Memory B cell (primary cell): ENCODE measurements around the gene DCPS.
"Not testable (repeated sequence)": the region's sequence is repeated elsewhere in the genome, so short reads cannot be mapped to it uniquely, and the experiment has no call there.

Source experiments
- ATAC-seq: fragments of 150-1000 bp; cut with Tn5 transposase; 2 replicates; pipeline ENCODE4 v1.10.0; 2021; ENCODE audit warnings: low read depth, mild to moderate bottlenecking, moderate library complexity
- DNase-seq, 2 donors: peaks; one replicate each; pipeline ENCODE4 v3.0.0; 2022; ENCODE audit warnings: low spot score in 2 of 2
- H3K27ac Mint-ChIP-seq: one replicate; pipeline ENCODE4 v1.8.0; 2022; ENCODE audit warnings: mild to moderate bottlenecking, moderate library complexity, mixed read lengths
- H3K27me3 Mint-ChIP-seq: one replicate; pipeline ENCODE4 v1.8.0; 2022; ENCODE audit warnings: mixed read lengths
- H3K36me3 Mint-ChIP-seq: one replicate; pipeline ENCODE4 v1.8.0; 2022; ENCODE audit warnings: mild to moderate bottlenecking, mixed read lengths
- H3K4me1 Mint-ChIP-seq: one replicate; pipeline ENCODE4 v1.8.0; 2022; ENCODE audit warnings: mixed read lengths
- H3K4me3 Mint-ChIP-seq: one replicate; pipeline ENCODE4 v1.8.0; 2022; ENCODE audit warnings: mild to moderate bottlenecking, moderate library complexity, mixed read lengths
- H3K9me3 Mint-ChIP-seq: one replicate; pipeline ENCODE4 v1.8.0; 2022; ENCODE audit warnings: mixed read lengths

The DCPS gene

DNA sequence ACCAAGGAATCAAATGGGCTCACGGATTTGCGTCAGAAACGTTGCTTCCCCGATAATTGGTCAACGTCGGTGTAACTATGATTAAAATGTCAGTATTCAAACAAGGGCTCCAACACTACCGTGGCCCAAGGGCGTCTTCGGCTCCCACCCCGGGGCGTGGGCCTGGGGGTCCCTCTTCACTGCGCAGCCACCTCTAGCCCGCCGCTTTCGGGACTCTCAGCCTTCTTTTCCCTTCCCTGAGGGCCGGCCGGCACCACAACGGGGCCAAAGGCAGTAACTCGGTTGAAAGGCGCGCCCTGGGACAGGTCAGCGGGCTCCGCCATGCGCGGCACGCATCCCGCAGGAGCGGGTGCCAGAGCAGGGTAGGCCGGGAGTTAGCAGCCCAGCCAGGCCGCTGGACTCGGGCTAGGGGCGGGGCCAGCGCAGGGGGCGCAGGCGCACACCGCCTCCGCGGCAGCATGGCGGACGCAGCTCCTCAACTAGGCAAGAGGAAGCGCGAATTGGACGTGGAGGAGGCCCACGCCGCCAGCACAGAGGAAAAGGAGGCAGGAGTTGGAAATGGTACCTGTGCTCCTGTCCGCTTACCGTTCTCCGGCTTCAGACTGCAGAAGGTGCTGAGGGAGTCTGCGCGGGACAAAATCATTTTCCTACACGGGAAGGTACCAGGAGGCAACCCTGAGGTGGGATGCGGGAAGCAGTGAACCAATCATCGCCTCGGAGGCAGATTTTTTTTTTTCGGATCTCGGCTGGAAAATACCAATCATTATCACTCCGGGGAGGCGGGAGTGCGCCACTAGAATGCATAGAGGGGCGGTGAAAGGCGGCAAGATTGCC lies at the start of gene DCPS:
Gene DCPS (plus strand): TSS at position 438 of the 834 bp plus-strand sequence. CDS start 21 bp downstream, at position 459.
- ATAC-seq = peak; percentile 91
- Mint-ChIP-seq H3K27me3 (no peaks in the 10 kb centered on the region), H3K27ac (peak within 1 kb of the TSS; percentile 99), H3K4me1 (peaks cover 21% of the 10 kb centered on the region), H3K9me3 (no peaks in the 10 kb centered on the region), H3K4me3 (peak within 1 kb of the TSS; percentile 99), H3K36me3 (peaks cover 12% of the 10 kb centered on the region)
- peak; percentile 81 to 88 for DNase-seq

DNA sequence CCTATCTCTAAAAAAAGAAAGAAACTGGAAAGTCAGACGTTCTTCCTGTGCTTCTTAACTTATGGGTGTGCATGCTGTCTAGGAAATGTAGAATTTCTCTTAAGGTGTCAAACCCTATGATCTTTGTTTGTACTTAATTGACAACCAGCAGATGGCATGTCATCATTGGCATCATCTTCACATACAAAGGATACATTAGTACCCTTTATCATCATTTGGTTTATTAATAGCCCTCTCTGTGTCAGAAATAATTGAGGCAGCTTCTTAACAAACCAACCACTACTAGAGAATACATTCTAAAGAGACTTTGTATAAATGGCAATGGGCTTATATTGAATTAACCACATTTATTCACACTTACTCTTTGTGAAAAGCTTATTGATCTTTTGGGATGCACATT lies 49.0 kb upstream of the DCPS start:
- Mint-ChIP-seq H3K27me3 (no peaks in the 10 kb centered on the region), H3K36me3 (peaks cover 12% of the 10 kb centered on the region), H3K27ac (no peak overlapping the region), H3K9me3 (no peaks in the 10 kb centered on the region), H3K4me1 (no peaks in the 10 kb centered on the region), H3K4me3 (no peak overlapping the region)
- DNase-seq (no peak), ATAC-seq (no peak)

GRCh38 chr11:126255507-126255906 lies 48.4 kb upstream of the DCPS start:
- H3K4me1 Mint-ChIP-seq, H3K27me3 Mint-ChIP-seq, DNase-seq, ATAC-seq, H3K36me3 Mint-ChIP-seq, H3K4me3 Mint-ChIP-seq, H3K9me3 Mint-ChIP-seq: not testable (repeated sequence)
- H3K27ac Mint-ChIP-seq = peak overlapping the region; percentile 19

GRCh38 chr11:126256216-126256615 lies 47.6 kb upstream of the DCPS start:
- ATAC-seq = no peak
- no peaks in the 10 kb centered on the region for H3K27me3 Mint-ChIP-seq
- DNase-seq = no peak
- H3K4me3 Mint-ChIP-seq = no peak overlapping the region
- H3K27ac Mint-ChIP-seq = peak overlapping the region; percentile 19
- no peaks in the 10 kb centered on the region for H3K9me3 Mint-ChIP-seq
- H3K4me1 Mint-ChIP-seq = no peaks in the 10 kb centered on the region
- peaks cover 10% of the 10 kb centered on the region for H3K36me3 Mint-ChIP-seq

DNA sequence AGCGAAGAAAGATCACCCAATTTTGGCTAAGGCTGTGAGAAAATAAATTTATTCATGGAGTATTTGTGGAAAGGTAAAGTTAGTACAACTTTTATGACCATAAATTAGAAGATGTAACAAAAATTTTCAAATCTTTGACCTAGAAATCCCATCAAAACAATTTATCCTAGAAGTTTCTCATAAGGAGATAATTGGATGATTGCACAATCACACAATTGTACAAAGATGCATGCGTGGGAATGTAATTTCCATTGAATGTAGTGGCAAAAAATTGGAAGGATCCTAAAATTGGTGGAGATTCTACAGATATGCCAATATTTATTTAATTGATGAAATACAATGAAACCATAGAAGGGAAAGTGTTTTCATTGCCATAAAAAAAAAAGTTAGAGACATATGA lies 46.7 kb upstream of the DCPS start:
- no peak for DNase-seq
- no peak overlapping the region for H3K27ac Mint-ChIP-seq
- no peaks in the 10 kb centered on the region for H3K9me3 Mint-ChIP-seq
- no peaks in the 10 kb centered on the region for H3K27me3 Mint-ChIP-seq
- peaks cover 12% of the 10 kb centered on the region for H3K36me3 Mint-ChIP-seq
- H3K4me1 Mint-ChIP-seq = no peaks in the 10 kb centered on the region
- ATAC-seq = no peak
- no peak overlapping the region for H3K4me3 Mint-ChIP-seq

DNA sequence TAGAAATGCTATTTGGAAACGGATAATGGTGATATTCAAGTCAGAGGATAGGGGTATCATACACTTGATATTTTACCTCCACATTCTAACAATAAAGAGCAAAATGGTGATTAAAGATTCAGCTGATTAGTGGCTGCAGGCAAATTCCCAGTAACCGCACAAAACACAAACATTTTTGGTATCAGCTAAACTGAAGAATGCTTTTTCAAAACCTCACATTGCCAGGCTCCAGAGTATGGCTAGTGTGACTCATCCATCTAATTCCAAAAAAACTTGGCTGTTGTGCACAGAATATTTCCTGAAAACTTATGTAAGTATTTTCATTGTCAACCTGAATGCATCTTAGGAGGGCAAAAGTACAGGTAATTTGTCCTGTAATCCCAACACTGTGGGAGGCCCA lies 46.1 kb upstream of the DCPS start:
- H3K9me3 Mint-ChIP-seq = no peaks in the 10 kb centered on the region
- peaks cover 13% of the 10 kb centered on the region for H3K36me3 Mint-ChIP-seq
- no peak overlapping the region for H3K4me3 Mint-ChIP-seq
- H3K27ac Mint-ChIP-seq = no peak overlapping the region
- H3K4me1 Mint-ChIP-seq = no peaks in the 10 kb centered on the region
- ATAC-seq (no peak), DNase-seq (no peak)
- no peaks in the 10 kb centered on the region for H3K27me3 Mint-ChIP-seq

- no peak for DNase-seq
- no peak for ATAC-seq
- Mint-ChIP-seq H3K4me1 (peaks cover 2% of the 10 kb centered on the region), H3K9me3 (no peaks in the 10 kb centered on the region), H3K36me3 (peaks cover 37% of the 10 kb centered on the region), H3K27ac (no peak overlapping the region), H3K27me3 (no peaks in the 10 kb centered on the region), H3K4me3 (no peak overlapping the region)
These were observed 41.6 kb upstream of the DCPS start for GRCh38 chr11:126262216-126262615.

DNA sequence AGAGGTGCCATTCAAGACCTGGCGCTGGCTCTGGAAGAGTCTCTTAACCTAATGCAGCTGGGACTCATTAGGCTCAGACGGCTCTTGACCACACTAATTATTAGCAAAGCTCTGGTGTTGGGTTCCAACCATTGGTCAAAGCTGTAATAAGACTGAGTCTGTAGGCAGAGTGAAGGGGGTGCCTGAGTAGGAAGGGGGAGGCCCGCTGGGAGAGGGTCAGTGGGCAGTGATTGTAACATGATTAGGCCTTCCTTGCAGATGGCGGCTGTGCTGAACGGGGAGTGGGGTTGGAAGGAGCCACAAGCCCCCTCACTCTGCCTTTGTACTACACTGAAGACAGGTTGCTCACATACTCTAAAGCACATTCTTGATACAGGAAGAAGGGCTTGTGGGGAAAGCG lies 40.4 kb upstream of the DCPS start:
- Mint-ChIP-seq H3K27ac (peak overlapping the region; percentile 15), H3K4me1 (peaks cover 9% of the 10 kb centered on the region)

GRCh38 chr11:126265811-126266210 lies 38.0 kb upstream of the DCPS start:
- ATAC-seq = no peak
- H3K4me1 Mint-ChIP-seq = peaks cover 13% of the 10 kb centered on the region
- no peaks in the 10 kb centered on the region for H3K27me3 Mint-ChIP-seq
- H3K9me3 Mint-ChIP-seq = no peaks in the 10 kb centered on the region
- H3K4me3 Mint-ChIP-seq = no peak overlapping the region
- H3K36me3 Mint-ChIP-seq = peaks cover 36% of the 10 kb centered on the region
- no peak for DNase-seq
- no peak overlapping the region for H3K27ac Mint-ChIP-seq

More for the DNA sequence above, 40.4 kb upstream of the DCPS start:
- Mint-ChIP-seq H3K36me3 (peaks cover 36% of the 10 kb centered on the region), H3K27me3 (no peaks in the 10 kb centered on the region), H3K9me3 (no peaks in the 10 kb centered on the region), H3K4me3 (no peak overlapping the region)
- DNase-seq = no peak
- no peak for ATAC-seq

GRCh38 chr11:126267650-126268049 lies 36.2 kb upstream of the DCPS start:
- DNase-seq (no peak), ATAC-seq (no peak)
- H3K36me3 Mint-ChIP-seq = peaks cover 34% of the 10 kb centered on the region

DNA sequence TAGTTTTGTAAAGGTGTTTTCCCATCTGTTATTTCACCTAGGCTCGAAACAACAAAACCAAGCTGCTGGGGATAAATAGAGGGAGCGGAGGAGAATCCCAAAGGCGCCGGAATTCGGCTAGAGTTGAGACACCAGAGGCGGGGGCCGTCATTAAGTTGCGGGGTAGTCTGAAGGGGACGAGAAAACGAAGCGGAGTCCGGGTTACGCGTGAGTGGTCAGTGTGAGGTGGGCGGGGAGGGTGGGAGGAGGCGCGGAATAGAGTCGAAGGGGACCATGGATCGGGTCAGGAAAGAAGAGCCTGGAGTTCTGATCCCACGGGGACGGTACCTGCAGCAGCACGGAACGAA lies 35.5 kb upstream of the DCPS start:
- DNase-seq (peak; percentile 10 to 21), ATAC-seq (no peak)
- Mint-ChIP-seq H3K4me3 (peak overlapping the region; percentile 91), H3K36me3 (peaks cover 31% of the 10 kb centered on the region), H3K4me1 (peaks cover 15% of the 10 kb centered on the region), H3K27ac (peak overlapping the region; percentile 100), H3K27me3 (no peaks in the 10 kb centered on the region), H3K9me3 (no peaks in the 10 kb centered on the region)

More at GRCh38 chr11:126267650-126268049, 36.2 kb upstream of the DCPS start:
- Mint-ChIP-seq H3K27ac (peak overlapping the region; percentile 100), H3K4me1 (peaks cover 15% of the 10 kb centered on the region), H3K27me3 (no peaks in the 10 kb centered on the region), H3K4me3 (peak overlapping the region; percentile 91), H3K9me3 (no peaks in the 10 kb centered on the region)

GRCh38 chr11:126268708-126269579 lies 34.9 kb upstream of the DCPS start, which contains the start of the genes FOXRED1 and SRPRA:
Gene FOXRED1 (plus strand): TSS chr11:126269154. CDS start chr11:126269207, 53 bp downstream.
Gene SRPRA (minus strand): TSS chr11:126268895. CDS start chr11:126268804, 91 bp downstream.
- ATAC-seq (peak; percentile 96), DNase-seq (peak; percentile 97 to 99)
- peaks cover 26% of the 10 kb centered on the region for H3K36me3 Mint-ChIP-seq
- H3K9me3 Mint-ChIP-seq = no peaks in the 10 kb centered on the region
- H3K27me3 Mint-ChIP-seq = no peaks in the 10 kb centered on the region
- H3K4me3 Mint-ChIP-seq = peak within 1 kb of the TSS; percentile 91
- H3K27ac Mint-ChIP-seq = peak within 1 kb of the TSS; percentile 100
- H3K4me1 Mint-ChIP-seq = peaks cover 15% of the 10 kb centered on the region

DNA sequence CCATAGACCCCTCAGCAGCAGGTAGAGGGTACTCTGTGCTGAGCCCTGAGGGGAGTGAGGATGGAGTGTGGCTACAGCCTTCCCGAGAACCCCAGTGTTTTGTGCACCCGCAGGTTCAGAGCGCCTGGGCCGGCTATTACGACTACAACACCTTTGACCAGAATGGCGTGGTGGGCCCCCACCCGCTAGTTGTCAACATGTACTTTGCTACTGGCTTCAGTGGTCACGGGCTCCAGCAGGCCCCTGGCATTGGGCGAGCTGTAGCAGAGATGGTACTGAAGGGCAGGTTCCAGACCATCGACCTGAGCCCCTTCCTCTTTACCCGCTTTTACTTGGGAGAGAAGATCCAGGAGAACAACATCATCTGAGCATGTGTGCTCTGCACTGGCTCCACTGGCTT lies 26.5 kb upstream of the DCPS start:
- H3K36me3 Mint-ChIP-seq = peaks cover 16% of the 10 kb centered on the region
- DNase-seq (no peak), ATAC-seq (no peak)
- no peaks in the 10 kb centered on the region for H3K9me3 Mint-ChIP-seq
- peaks cover 21% of the 10 kb centered on the region for H3K4me1 Mint-ChIP-seq
- H3K27ac Mint-ChIP-seq = no peak overlapping the region
- H3K4me3 Mint-ChIP-seq = no peak overlapping the region
- no peaks in the 10 kb centered on the region for H3K27me3 Mint-ChIP-seq

GRCh38 chr11:126277780-126278179 lies 26.1 kb upstream of the DCPS start:
- H3K27me3 Mint-ChIP-seq = no peaks in the 10 kb centered on the region
- no peaks in the 10 kb centered on the region for H3K9me3 Mint-ChIP-seq
- H3K4me1 Mint-ChIP-seq = peaks cover 20% of the 10 kb centered on the region
- H3K36me3 Mint-ChIP-seq = peaks cover 12% of the 10 kb centered on the region
- no peak overlapping the region for H3K4me3 Mint-ChIP-seq
- no peak overlapping the region for H3K27ac Mint-ChIP-seq
- DNase-seq (no peak), ATAC-seq (no peak)
